Fibroblast of skin of back (primary cell): ENCODE data around the gene PTPN21.
"Not testable (repeated sequence)": the region's sequence is repeated elsewhere in the genome, so short reads cannot be mapped to it uniquely, and the experiment has no call there.

Experiments
- DNase-seq: peaks from one replicate; pipeline ENCODE4 v3.0.0-alpha.2; 2013

Gene PTPN21

GRCh38 chr14:88551980-88552431 lies 2.8 kb downstream of the PTPN21 start:
- DNase-seq = peak; percentile 28

- peak; percentile 87 for DNase-seq
Observed at GRCh38 chr14:88551094-88551870, 3.5 kb downstream of the PTPN21 start.

GRCh38 chr14:88550078-88550477 lies 4.7 kb downstream of the PTPN21 start:
- no peak for DNase-seq

GRCh38 chr14:88547386-88547780 lies 7.4 kb downstream of the PTPN21 start:
- DNase-seq = no peak

- no peak for DNase-seq
Observed at GRCh38 chr14:88546621-88547385, 8.0 kb downstream of the PTPN21 start.

GRCh38 chr14:88545256-88545655 lies 9.6 kb downstream of the PTPN21 start:
- DNase-seq = no peak

- no peak for DNase-seq
Observed at GRCh38 chr14:88542857-88543795, 11.7 kb downstream of the PTPN21 start.

GRCh38 chr14:88541324-88541723 lies 13.5 kb downstream of the PTPN21 start:
- DNase-seq = no peak

- DNase-seq = no peak
Observed at GRCh38 chr14:88535813-88536212, 19.0 kb downstream of the PTPN21 start.

GRCh38 chr14:88535149-88535548 lies 19.7 kb downstream of the PTPN21 start:
- DNase-seq = peak; percentile 15

GRCh38 chr14:88533064-88533602 lies 21.7 kb downstream of the PTPN21 start:
- DNase-seq = no peak

GRCh38 chr14:88529889-88530288 lies 24.9 kb downstream of the PTPN21 start:
- not testable (repeated sequence) for DNase-seq

GRCh38 chr14:88522393-88522792 lies 32.4 kb downstream of the PTPN21 start:
- DNase-seq = no peak

GRCh38 chr14:88521818-88522217 lies 33.0 kb downstream of the PTPN21 start:
- DNase-seq = peak; percentile 38

- no peak for DNase-seq
Observed at GRCh38 chr14:88519907-88520306, 34.9 kb downstream of the PTPN21 start.

- DNase-seq = peak; percentile 71
Observed at GRCh38 chr14:88518592-88519512, 36.0 kb downstream of the PTPN21 start.

GRCh38 chr14:88516861-88517357 lies 37.9 kb downstream of the PTPN21 start:
- DNase-seq = no peak

- DNase-seq = no peak
Observed at GRCh38 chr14:88515499-88516221, 39.1 kb downstream of the PTPN21 start.

GRCh38 chr14:88507208-88507607 lies 47.6 kb downstream of the PTPN21 start:
- DNase-seq = no peak

- no peak for DNase-seq
Observed at GRCh38 chr14:88505621-88506020, 49.2 kb downstream of the PTPN21 start.
